HT1080 (cell line): Measurements from ENCODE around the gene AQP1. TPM values are rescaled to one million over a fixed set of nuclear protein-coding genes. Genes with fewer than 3 reads are reported as not detected.
A peak's percentile ranks its signal among the peaks of the same experiment; 100 is the strongest.

Experiments used
- DNase-seq: peaks from one replicate; pipeline ENCODE4 v3.0.0-alpha.2; 2015; ENCODE audit warnings: low read depth
- total RNA-seq: library from RNA; depleted of rRNA; stranded (reverse); fragments of >200 nt; shearing (Covaris generic); gene quantifications from 2 replicates; pipeline ENCODE4 v1.2.3, GENCODE V29; 2014

AQP1 gene
- total RNA-seq, 1 experiment from 2014 or later, result not detected

DNA sequence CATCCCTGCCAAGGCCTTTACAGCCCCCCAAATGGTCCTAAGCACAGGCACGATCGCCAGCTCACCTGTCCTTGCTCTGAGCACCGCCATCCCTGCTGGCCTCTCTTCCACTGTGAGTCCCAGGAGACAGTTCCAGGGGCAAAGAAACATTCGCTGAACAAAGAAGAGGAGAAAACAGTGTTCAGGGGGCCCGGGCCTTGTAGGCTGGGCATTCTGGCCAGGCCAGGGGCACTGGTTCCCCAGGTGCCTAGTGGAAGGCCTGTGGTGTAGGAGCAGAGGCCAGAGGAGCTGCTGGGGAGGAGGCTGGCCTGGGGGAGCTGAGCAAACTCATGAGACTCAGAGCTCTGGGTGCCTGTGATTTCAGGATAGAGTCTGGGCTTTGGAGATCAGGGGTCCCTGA, 22.6 kb downstream of the AQP1 start:
- no peak for DNase-seq

DNA sequence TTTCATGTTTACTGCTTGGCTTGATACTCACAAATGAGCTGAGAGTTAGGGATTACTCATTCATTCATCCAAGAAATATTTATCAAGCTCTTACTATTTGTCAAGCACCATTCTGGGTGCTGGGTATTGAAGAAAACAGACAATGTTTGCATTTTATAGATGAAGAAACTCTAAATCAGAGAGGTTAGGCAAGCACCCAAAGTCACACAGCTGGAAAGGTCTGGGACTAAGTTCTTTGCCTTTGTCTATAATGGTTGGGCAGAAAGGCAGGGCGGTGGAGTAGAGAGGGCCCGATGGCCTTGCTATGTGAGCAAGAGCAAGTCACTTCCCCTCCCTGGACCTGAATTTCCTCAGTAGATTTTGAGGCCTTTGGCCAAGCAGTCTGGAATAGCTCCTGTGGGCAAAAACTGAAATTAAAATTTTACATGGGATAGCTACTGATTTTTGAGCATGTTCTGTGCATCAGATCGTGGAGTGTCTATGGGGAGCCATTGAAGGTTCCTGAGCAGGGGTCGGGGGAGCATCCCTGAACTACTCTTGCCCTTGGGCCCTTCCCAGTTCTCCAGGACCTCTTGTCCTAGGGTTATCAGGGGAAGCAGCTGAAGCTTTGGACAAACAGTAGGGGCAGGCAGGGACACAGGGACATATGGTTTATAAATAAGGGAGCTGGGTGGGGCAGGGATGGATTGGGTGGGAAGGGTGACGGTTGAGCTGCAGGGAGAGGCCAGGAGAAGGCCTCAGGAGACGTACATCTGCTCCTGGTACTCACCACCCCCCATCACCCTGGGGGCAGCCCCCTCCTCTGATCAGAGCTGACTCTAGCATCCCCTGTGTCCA, 23.3 kb downstream of the AQP1 start:
- no peak for DNase-seq

DNA sequence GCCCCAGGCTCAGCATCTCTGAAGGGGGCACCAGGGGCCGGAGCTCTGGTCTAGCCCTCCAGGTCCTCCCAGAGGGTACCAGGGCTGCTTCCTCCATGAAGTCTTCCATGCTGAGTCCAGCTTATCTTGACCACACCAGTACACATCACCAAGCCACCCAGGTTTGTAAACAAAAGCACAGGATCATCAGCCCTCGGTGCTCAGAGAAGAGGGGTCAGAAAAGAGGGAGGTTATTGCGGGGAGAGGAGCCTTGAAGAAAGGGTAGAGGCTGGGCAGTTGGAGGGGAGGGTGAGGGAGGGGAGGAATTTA, 23.9 kb downstream of the AQP1 start:
- no peak for DNase-seq

DNA sequence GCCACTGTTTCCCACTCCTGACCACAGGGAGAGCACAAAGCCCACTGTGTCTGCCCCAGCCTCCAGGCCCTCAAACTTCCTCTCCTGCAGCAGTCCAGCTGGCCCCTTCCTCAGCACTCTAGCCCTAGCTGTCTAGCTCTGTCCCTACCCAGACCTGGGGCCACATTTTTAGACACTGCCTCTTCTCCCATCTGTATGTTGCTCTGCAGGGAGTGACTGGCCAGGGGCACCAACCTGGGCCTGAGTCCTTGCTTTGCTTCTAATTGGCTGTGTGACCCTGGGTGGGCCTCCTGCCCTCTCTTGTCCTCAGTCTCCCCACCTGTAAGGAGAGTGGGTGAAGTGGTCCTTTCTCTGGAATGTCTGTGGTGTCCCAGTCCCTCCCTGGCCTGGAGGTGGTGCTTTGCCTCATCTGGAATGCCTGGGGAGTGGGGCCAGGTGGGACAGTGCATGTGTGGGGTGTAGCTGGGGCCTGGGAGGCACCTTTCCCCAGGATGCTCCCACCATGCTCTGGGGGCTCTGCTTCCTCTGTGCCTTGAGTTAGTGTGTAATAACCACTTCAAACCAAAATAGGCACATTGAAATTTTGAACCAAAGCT, 25.1 kb downstream of the AQP1 start:
- no peak for DNase-seq

DNA sequence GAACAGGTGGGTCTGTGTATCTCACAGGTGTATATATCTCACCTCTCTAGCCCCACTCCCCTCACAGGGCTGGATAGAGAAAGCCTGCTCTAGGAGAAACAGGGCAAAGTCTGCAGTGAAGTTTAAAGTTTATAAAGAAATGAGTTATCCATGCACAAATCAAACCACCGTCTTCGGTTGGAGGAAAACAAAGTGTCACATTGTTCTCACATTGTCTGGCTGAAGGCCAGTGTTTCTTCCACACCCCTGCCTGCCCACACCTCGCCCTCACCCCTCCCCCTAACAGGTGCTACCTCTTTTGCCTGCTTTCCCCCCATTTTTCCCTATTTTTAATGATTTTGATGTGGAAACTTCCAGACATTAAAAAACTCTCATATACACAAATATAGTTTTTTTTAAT, 25.8 kb downstream of the AQP1 start:
- no peak for DNase-seq

DNA sequence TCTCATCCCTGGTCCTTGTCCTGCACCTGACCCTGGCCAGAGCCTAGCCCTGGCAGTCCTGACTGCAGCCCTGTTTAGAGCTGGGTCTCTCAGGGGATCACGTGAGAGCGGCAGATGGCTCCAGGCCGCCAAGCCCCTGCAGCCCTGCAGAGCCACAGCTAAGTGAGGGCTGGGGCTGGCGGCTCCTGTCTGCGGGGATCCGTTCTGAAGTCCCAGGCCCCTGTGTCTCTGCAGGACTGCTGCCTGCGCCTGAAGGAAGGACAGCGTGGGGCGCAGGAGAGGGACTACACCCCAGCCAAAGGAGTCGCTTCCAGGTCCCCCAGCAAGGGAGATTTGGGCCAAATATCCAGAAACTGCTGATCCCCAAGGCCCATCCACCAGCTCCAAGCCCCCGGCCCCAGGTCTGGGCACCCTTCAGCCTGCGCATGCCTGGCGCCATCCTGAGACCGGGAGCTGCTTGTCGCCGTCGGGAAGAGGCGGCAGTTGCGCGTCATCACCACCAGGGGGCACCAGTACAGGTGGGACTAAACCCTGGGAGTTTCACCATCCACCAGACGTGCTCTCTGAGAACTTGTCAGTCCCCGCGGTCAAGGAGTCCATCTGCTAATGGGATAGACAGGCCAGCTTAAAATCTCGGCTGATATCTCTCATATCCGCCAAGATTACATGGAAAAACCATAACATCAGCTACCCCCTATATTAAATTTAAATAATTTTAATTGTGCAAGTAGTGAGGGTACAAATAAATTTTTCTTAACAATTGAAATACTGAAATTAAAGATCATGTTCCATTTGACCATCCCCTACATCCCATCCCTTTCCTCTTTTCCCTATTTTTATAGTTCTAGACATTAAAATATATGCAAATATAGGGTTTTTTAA, 27.0 kb downstream of the AQP1 start:
- DNase-seq, result peak; percentile 66

DNA sequence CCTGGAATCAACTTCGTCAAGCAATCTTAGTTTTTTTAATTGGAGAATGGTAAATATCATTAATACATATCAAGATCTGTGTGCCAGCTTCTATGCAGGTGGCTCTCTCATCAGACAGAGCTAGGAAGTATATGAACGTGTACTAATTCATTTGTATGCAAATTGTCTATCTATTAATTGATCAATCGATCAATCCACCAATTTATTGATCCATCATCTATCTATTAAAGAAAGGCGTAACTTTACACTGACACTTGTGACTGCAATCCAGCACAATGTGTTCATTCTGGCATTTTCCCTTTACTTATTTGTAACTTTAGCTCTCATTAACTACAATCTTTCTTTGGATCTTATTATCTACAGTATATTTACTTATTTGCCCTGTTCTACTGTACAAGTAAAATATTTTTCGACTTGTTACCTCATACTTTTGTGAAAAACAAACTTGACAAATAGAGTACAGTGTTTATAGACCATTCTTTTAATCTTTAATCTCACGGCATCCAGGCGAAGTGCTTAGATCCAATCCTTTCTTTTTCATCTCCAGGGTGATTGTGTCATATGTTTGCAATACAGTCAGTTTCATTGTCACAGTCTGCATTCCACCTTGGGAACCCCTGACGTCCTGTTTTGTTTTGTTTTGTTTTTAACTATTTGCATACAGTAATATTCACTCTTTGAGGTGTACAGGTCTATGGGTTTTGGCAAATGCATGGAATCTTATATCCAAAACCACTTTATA, 30.1 kb downstream of the AQP1 start:
- DNase-seq, result no peak

DNA sequence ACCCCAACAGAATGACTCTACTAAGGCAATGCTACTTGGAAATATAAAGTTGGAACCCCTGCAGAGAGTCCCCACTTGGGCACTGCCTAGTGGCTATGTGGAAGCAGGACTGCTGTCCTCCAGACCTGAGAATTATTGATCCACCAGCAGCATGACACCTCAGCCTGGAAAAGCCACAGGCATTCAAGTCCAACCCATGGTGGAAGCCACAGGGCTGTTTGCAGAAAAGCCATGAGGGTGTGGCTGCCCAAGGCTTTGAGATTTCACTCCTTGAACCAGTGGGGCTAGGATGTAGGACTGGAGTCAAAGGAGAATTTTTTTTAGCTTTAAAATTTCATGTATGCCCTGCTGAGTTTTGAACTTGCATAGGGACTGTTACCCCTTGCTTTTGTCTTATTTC, 38.5 kb downstream of the AQP1 start:
- DNase-seq, result no peak

DNA sequence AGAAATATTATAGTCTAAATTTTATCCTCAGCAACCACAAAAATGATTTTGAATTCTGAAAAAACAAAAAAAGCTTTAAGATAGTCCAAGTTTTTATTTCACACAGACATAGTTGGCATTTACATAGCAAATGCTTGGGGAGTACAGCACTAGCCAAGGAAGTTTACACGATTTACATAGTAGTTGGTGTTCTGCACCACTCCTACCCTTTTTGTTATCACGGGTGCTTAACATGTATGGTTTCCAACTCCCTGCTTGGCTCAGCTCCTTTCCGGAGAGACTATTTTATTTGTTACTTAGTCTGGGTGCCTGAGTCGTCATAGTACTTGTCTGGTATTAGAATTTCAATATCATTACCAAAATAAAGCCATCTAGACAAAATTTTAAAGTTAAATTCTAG, 43.3 kb downstream of the AQP1 start:
- DNase-seq, result no peak

DNA sequence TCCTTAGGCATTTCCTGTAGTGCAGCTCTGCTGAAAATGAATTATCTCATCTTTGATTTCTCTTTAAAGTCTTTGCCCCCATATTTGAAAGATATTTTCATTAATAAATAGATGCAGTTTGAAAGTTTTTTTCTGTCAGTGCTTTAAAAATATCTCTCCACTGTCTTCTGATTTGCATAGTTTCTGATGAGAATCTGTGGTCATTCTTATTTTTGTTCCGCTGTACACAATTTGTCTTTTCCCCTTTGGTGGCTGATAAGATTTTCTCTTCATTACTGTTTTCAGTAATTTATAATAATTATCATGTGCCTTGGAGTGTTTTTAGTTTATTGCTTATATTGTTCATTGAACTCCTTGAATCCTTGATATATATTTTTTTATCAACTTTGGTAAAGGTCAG, 45.1 kb downstream of the AQP1 start:
- DNase-seq, result no peak

DNA sequence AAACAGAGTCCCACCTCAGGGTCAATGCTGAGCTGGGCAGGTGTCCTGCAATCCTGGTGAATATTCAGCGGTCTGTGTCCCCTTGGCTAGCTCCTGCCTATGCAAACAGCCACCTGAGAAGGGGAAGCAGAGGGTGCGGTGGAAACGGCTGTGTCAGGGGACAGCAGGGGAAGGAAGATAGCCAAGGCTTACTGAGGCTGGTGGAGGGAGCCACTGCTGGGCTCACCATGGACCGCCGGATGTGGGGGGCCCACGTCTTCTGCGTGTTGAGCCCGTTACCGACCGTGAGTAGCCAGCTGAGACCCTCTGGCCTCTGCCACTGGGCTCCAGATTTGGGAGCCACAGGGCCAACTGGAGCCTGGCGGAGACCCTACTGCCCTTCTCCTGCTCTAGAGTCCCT, 52.2 kb downstream of the AQP1 start, which contains the start of gene GHRHR:
GHRHR (plus strand) TSS at position 112 of the 400 bp plus-strand sequence; CDS start at position 228, 116 bp downstream.
- no peak for DNase-seq

DNA sequence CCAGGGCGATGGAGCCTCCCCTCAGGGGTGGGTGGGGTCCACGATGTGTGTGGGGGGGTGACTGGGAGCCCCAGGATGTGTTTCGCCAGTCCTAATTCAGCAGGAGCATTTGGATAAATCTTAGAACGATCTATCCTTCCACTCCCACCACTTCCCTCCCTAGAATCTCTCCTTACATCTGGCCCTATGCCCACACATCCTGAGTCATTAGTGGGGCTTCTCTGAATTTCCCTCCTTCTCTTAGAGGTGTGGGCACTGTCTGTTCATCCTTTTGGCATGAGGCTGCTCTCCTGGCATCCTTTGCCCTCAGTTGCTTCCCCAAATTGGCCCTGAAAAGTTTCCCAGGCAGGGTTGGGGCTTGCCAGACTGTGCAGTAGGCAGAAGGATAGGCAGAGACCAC, 53.7 kb downstream of the AQP1 start:
- no peak for DNase-seq

DNA sequence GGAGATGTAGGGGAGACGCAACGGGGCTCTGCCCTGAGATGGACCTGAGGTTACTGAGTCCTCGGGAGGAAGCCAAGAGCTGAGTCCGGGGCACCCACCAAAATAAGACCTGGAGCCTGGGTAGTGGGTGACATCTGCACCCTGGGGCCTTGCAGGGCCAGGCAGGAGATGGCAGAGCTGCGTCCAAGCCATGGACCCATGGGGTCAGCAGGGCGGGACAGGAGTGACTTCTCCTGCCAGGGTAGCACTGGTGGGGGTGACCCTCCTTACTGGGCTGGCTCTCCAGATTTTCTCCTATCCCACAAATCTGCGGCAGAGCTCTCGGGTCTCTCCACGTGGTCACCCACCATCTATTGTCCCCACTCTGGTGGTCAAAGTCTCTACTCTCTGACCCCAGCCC, 54.2 kb downstream of the AQP1 start:
- DNase-seq, result no peak

DNA sequence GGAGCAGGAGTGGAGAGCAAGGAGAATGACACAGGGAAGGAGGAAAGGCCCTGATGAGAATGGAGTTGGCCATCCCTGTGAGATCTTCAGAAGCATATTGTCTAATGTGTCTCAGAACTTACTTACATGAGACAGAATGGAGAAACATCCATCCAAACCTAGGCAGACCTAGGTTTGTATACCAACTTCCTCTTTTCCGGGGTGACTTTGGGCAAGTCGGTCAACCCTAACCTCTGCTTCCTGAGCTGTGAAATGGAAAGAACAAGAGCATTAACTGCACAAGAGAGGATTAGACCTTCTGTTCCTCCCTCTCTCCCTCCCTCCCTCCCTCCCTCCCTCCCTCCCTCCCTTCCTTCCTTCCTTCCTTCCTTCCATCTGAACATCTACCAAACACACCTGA, 56.6 kb downstream of the AQP1 start:
- no peak for DNase-seq

DNA sequence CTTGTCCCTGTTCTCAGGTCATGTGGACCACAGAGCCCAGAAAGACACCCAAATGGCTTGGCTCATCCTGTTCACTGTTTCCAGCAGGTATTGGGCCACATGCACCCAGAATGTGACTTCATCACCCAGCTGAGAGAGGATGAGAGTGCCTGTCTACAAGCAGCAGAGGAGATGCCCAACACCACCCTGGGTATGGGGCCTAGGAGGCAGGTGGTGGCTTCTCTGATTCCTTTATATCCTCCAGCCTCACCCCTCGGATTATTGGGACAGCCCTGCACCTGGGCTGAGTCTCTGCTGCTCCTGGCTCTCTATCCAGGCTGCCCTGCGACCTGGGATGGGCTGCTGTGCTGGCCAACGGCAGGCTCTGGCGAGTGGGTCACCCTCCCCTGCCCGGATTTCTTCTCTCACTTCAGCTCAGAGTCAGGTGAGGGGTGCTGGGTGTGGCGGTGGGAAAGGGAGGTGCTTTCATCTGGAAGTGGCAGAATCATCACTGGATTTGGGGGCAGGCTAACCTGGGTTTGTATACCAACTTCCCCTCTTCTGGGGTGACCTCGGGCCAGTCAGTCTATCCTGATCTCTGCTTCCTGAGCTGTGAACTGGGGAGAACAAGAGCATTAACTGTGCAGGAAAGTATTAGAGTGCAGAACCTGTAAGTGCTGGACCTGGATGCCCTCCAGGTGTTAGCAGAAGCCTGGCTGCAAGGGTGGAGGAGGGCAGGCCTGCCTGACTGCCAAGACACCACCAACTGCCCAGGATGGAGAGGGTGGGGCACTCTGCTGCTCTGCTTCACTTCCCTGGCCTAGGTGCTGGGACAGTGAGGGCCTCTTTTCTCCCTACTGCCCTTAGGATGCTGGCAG, 57.3 kb downstream of the AQP1 start:
- no peak for DNase-seq

DNA sequence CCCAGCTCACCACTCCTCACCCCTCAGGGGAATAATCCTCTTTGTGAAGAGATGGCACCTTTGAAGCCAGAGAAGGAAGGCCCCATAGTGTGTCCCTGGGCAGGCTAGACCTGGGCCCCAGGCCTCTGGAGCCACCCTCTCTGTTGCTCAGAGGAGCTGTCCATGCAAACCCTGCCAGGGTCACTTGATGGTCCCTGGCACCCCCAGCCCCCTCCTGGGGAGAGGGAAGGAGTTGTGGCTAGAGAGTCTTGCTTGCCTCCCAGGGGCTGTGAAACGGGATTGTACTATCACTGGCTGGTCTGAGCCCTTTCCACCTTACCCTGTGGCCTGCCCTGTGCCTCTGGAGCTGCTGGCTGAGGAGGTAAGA, 57.9 kb downstream of the AQP1 start:
- no peak for DNase-seq

DNA sequence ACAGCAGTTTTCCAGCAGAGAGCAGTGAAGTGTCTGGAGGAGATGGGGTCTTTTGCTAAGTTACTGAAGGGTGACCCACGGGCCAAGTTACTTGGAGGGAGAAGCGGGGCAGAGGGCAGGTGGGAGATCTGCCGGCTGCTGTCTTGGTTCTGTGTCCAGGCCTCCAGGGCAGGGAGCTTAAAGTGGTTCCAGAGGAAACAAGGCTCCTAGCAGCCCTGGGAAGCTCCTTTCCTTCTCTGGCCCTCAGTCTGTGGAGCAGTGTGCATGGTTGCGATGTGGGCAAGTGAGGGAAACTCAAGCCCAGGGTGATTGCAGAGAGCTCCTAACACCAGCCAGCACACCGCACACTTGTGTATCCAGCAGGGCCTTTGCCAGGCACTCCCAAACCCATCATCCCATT, 58.4 kb downstream of the AQP1 start:
- no peak for DNase-seq

DNA sequence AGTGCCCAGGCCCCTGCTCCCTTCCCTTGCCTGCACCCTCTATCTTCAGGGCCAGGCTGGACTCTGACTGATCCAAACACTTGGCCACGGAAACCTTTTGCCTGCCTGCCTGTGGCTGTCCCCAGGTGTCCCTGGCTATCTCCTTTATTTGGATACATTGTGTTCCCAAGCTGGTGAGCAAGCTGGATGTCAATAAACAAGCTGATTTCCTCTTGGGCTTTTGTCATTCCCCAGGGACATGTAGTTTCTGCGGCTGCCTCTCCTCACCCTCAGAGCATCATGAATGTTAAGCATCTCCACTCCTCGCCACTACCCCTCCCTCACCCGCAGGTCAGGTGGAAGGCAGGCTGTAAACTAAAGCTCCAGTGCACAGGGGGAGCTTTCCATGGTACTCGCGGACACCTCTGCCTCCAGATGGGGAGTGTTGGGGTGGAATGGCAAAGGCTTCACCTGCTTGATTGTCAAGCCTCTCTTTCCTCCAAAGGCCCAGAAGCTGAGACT, 59.0 kb downstream of the AQP1 start:
- no peak for DNase-seq

DNA sequence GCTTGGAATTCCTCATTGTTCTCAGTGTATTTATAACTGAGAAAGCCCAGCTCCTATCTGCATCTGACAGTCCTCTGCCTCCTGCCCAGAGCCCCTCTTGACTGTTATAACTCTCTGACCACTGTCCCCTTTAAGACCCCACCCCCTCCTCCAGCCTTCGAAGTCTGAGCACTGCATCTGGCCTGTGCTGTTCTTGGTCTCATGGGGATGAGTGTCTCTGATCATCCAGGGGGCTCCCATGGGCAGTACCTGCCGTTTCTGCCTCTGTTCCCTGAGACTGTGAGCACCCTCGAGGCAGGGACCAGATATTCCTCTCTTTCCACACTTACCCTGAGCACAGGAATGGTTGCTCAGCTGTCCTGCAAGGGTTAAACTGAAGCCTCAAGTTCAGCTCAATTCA, 59.8 kb downstream of the AQP1 start:
- DNase-seq, result no peak

DNA sequence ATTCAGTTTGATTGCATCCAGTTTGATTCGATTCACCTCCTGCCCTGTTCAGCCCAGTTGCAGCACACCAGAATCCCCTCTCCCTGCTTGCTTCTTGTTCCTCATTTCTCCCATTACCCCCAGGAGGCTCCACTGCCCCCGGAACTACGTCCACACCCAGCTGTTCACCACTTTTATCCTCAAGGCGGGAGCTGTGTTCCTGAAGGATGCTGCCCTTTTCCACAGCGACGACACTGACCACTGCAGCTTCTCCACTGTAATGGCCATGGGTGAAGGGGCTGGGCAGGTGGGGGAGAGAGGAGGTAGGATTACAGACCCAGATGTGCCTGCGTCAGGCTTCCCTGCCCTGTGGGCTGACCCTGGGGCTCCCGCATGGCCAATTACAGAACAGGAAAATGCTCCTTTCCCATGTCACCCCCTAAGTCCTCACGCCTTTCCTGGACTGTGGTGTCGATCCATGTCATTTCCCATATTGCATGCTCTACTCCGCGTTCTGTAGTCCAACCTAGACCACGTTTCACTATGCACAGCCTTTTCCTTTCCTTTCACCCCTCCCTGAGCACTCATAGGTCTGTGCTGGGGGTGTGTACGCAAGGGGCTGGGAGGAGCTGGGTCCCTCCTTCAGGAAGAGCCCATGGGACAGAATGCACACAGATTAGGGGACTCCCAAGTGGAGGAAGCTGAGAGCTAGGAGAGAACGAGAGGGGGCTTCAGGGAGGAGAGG, 60.3 kb downstream of the AQP1 start:
- DNase-seq, result no peak
